Activated naive CD4-positive, alpha-beta T cell treated with anti-CD3 and anti-CD28 coated beads for 36 hours (primary cell): ENCODE measurements around the gene LRRC23. TPM values are rescaled to one million over a fixed set of nuclear protein-coding genes. Genes with fewer than 3 reads are reported as not detected.
"Not testable (repeated sequence)": the region's sequence is repeated elsewhere in the genome, so short reads cannot be mapped to it uniquely, and the experiment has no call there.

ENCODE experiments used
- CTCF ChIA-PET: fragments of 350-600 bp; sonication (Branson Sonifier 250); formaldehyde crosslinking; loops from one replicate; lab custom pipeline; 2021; ENCODE audit warnings: antibody characterized with exemption; lab: Charles Lee
- DNase-seq: peaks from one replicate; pipeline ENCODE4 v3.0.0-alpha.2; 2020
- H3K27ac Mint-ChIP-seq: one replicate; pipeline ENCODE4 v1.8.0; 2021; ENCODE audit warnings: mild to moderate bottlenecking, mixed read lengths
- H3K27me3 Mint-ChIP-seq: one replicate; pipeline ENCODE4 v1.8.0; 2021; ENCODE audit warnings: low read depth, mixed read lengths
- H3K36me3 Mint-ChIP-seq: one replicate; pipeline ENCODE4 v1.8.0; 2021; ENCODE audit warnings: low read depth, mixed read lengths
- H3K4me1 Mint-ChIP-seq: one replicate; pipeline ENCODE4 v1.8.0; 2021; ENCODE audit warnings: low read depth, mixed read lengths
- H3K4me3 Mint-ChIP-seq: one replicate; pipeline ENCODE4 v1.8.0; 2021; ENCODE audit warnings: mild to moderate bottlenecking, moderate library complexity, mixed read lengths
- H3K9me3 Mint-ChIP-seq: one replicate; pipeline ENCODE4 v1.8.0; 2021; ENCODE audit warnings: mixed read lengths
- intact Hi-C: fragments of 100-400 bp; cut with micrococcal nuclease; formaldehyde crosslinking; loops from one replicate; pipeline ENCODE4 v1.15.1; 2023
- total RNA-seq, 2 experiments: library from RNA; stranded (reverse); gene quantifications; one replicate each; pipeline ENCODE4 v1.2.3, GENCODE V29; 2021

Gene LRRC23, protein sequence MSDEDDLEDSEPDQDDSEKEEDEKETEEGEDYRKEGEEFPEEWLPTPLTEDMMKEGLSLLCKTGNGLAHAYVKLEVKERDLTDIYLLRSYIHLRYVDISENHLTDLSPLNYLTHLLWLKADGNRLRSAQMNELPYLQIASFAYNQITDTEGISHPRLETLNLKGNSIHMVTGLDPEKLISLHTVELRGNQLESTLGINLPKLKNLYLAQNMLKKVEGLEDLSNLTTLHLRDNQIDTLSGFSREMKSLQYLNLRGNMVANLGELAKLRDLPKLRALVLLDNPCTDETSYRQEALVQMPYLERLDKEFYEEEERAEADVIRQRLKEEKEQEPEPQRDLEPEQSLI
- 1 to 10 TPM; 6.3 to 6.4 TPM for total RNA-seq

GRCh38 chr12:6904280-6905276, at the start of gene LRRC23:
TSS of gene LRRC23 (plus strand) at chr12:6904822. CDS start at chr12:6905634, 812 bp downstream.
- Mint-ChIP-seq H3K9me3 (no peaks in the 10 kb centered on the region), H3K27ac (no peak within 1 kb of the TSS), H3K36me3 (no peaks in the 10 kb centered on the region), H3K4me3 (no peak within 1 kb of the TSS), H3K27me3 (no peaks in the 10 kb centered on the region), H3K4me1 (peaks cover 3% of the 10 kb centered on the region)
- CTCF ChIA-PET = interaction anchor here (0.6 to 1.6 kb wide), 5 partner anchors 13 to 145 kb away, joined by 3 to 6 read pairs (median 4); partner anchors contain the start of gene SPSB2
- intact Hi-C loops = loop anchor here (1.0 to 2.0 kb wide), 7 partner anchors 10 to 285 kb away; partner anchors contain the start of genes C12orf57, ENO2, LPCAT3 and PEX5
- peak; percentile 99 for DNase-seq

- H3K4me3 Mint-ChIP-seq = no peak overlapping the region
Observed at GRCh38 chr12:6855322-6855721, 49.3 kb upstream of the LRRC23 start.

GRCh38 chr12:6858799-6859198, 45.8 kb upstream of the LRRC23 start:
- H3K36me3 Mint-ChIP-seq = peaks cover 38% of the 10 kb centered on the region
- no peak overlapping the region for H3K4me3 Mint-ChIP-seq
- no peak for DNase-seq
- peaks cover 9% of the 10 kb centered on the region for H3K4me1 Mint-ChIP-seq
- H3K27ac Mint-ChIP-seq = no peak overlapping the region
- no peaks in the 10 kb centered on the region for H3K27me3 Mint-ChIP-seq
- intact Hi-C loops = no loop called here
- no peaks in the 10 kb centered on the region for H3K9me3 Mint-ChIP-seq
- CTCF ChIA-PET = interaction anchor here (0.6 to 1.7 kb wide), 2 partner anchors 11 to 58 kb away, joined by 7 read pairs; no protein-coding TSS in a partner anchor

More at GRCh38 chr12:6855322-6855721, 49.3 kb upstream of the LRRC23 start:
- DNase-seq = no peak
- H3K9me3 Mint-ChIP-seq = no peaks in the 10 kb centered on the region
- H3K36me3 Mint-ChIP-seq = peaks cover 23% of the 10 kb centered on the region
- peaks cover 23% of the 10 kb centered on the region for H3K4me1 Mint-ChIP-seq
- CTCF ChIA-PET = interaction anchor here (3.1 kb wide), 1 partner anchor 17 kb away, joined by 24 read pairs; the partner anchor contains the start of gene SPSB2
- no peak overlapping the region for H3K27ac Mint-ChIP-seq
- intact Hi-C loops = no loop called here
- no peaks in the 10 kb centered on the region for H3K27me3 Mint-ChIP-seq

GRCh38 chr12:6860116-6860515, 44.5 kb upstream of the LRRC23 start:
- intact Hi-C loops = no loop called here
- H3K4me1 Mint-ChIP-seq = no peaks in the 10 kb centered on the region
- CTCF ChIA-PET = interaction anchor here (1.4 to 1.7 kb wide), 2 partner anchors 10 to 13 kb away, joined by 4 to 7 read pairs; partner anchors contain the start of gene SPSB2
- no peaks in the 10 kb centered on the region for H3K27me3 Mint-ChIP-seq
- H3K36me3 Mint-ChIP-seq = peaks cover 40% of the 10 kb centered on the region
- H3K4me3 Mint-ChIP-seq = no peak overlapping the region
- H3K27ac Mint-ChIP-seq = no peak overlapping the region
- DNase-seq = no peak
- H3K9me3 Mint-ChIP-seq = no peaks in the 10 kb centered on the region

GRCh38 chr12:6860942-6861341, 43.7 kb upstream of the LRRC23 start:
- H3K9me3 Mint-ChIP-seq = no peaks in the 10 kb centered on the region
- intact Hi-C loops = no loop called here
- no peaks in the 10 kb centered on the region for H3K4me1 Mint-ChIP-seq
- CTCF ChIA-PET = interaction anchor here (1.0 kb wide), 2 partner anchors 9 to 12 kb away, joined by 3 read pairs; partner anchors contain the start of genes SPSB2 and USP5
- no peak overlapping the region for H3K27ac Mint-ChIP-seq
- H3K27me3 Mint-ChIP-seq = no peaks in the 10 kb centered on the region
- peaks cover 43% of the 10 kb centered on the region for H3K36me3 Mint-ChIP-seq
- H3K4me3 Mint-ChIP-seq = no peak overlapping the region
- DNase-seq = no peak

DNA sequence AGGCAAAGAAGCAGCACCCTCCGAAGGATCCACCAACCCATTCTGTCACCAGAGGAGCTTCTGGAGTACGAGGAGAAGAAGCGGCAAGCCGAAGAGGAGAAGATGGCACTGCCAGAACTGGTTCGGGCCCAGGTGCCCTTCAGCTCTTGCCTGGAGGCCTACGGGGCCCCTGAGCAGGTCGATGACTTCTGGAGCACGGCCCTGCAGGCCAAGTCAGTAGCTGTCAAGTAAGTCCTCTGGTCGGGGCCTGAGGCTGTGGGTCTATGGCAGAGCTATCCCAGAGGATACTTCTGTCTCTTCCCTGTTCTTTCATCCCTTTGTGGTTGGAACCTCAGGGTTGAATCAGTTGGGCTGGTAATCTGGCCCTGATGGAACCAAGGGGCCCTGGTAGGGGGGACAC, 43.2 kb upstream of the LRRC23 start:
- Mint-ChIP-seq H3K4me3 (no peak overlapping the region), H3K4me1 (peaks cover 1% of the 10 kb centered on the region), H3K9me3 (no peaks in the 10 kb centered on the region), H3K27me3 (no peaks in the 10 kb centered on the region), H3K36me3 (peaks cover 42% of the 10 kb centered on the region), H3K27ac (no peak overlapping the region)
- CTCF ChIA-PET = interaction anchor here (1.0 kb wide), 2 partner anchors 9 to 11 kb away, joined by 3 read pairs; partner anchors contain the start of genes SPSB2 and USP5
- DNase-seq = no peak
- intact Hi-C loops = no loop called here

DNA sequence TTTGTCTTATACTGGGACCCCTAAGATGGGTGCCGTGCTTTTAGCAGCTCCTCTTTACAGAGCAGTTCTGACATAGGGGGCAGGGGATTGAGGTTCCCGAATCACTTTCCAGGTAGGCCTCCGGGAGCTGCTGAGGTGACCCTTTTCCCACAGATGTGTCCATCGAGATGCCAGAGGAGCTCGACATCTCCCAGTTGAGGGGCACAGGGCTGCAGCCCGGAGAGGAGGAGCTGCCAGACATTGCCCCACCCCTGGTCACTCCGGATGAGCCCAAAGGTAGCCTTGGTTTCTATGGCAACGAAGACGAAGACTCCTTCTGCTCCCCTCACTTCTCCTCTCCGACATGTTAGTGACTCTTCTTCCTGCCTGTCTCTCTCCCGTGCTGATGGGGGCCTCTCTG, 41.6 kb upstream of the LRRC23 start:
- Mint-ChIP-seq H3K27ac (no peak overlapping the region), H3K4me3 (no peak overlapping the region), H3K9me3 (no peaks in the 10 kb centered on the region), H3K27me3 (no peaks in the 10 kb centered on the region), H3K4me1 (peaks cover 9% of the 10 kb centered on the region), H3K36me3 (peaks cover 36% of the 10 kb centered on the region)
- CTCF ChIA-PET = interaction anchor here (1.3 kb wide), 1 partner anchor 10 kb away, joined by 6 read pairs; no protein-coding TSS in a partner anchor
- intact Hi-C loops = no loop called here
- DNase-seq = no peak

DNA sequence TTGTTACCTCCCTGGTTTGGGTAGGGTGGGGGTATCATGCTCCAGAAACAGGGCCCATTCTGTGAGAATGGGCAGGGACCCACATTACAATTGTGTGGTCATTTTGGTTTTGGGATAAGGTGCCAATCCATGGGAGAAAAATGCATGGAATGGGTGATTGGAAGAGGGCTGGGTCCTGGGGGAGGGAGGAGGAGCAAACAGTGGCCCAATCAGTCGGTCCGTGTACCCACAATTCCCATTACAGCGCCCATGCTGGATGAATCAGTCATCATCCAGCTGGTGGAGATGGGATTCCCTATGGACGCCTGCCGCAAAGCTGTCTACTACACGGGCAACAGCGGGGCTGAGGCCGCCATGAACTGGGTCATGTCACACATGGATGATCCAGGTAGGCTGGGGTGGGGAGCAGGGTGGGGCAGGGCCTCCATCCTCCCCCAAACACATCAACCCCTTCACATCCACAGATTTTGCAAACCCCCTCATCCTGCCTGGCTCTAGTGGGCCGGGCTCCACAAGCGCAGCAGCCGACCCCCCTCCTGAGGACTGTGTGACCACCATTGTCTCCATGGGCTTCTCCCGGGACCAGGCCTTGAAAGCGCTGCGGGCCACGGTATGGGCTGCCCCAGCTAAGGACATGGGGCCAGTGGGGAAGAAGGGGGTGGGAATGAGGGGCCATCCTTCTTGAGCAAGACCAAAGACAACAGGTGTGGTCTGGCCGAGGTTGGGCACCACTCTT, 40.9 kb upstream of the LRRC23 start:
- intact Hi-C loops = no loop called here
- Mint-ChIP-seq H3K9me3 (no peaks in the 10 kb centered on the region), H3K27ac (no peak overlapping the region), H3K27me3 (no peaks in the 10 kb centered on the region), H3K4me3 (no peak overlapping the region), H3K36me3 (peaks cover 43% of the 10 kb centered on the region), H3K4me1 (peaks cover 15% of the 10 kb centered on the region)
- CTCF ChIA-PET = interaction anchor here (1.3 to 3.4 kb wide), 2 partner anchors 10 to 12 kb away, joined by 6 to 18 read pairs; partner anchors contain the start of genes CDCA3 and USP5
- DNase-seq = no peak

GRCh38 chr12:6865307-6865706, 39.3 kb upstream of the LRRC23 start:
- intact Hi-C loops, DNase-seq, H3K4me3 Mint-ChIP-seq, H3K27me3 Mint-ChIP-seq, H3K9me3 Mint-ChIP-seq: not testable (repeated sequence)
- H3K27ac Mint-ChIP-seq = peak overlapping the region; percentile 10
- CTCF ChIA-PET = interaction anchor here (0.7 to 3.4 kb wide), 3 partner anchors 13 to 112 kb away, joined by 3 to 18 read pairs (median 3); partner anchors contain the start of genes CDCA3, MLF2 and USP5
- peaks cover 53% of the 10 kb centered on the region for H3K36me3 Mint-ChIP-seq
- peaks cover 30% of the 10 kb centered on the region for H3K4me1 Mint-ChIP-seq

DNA sequence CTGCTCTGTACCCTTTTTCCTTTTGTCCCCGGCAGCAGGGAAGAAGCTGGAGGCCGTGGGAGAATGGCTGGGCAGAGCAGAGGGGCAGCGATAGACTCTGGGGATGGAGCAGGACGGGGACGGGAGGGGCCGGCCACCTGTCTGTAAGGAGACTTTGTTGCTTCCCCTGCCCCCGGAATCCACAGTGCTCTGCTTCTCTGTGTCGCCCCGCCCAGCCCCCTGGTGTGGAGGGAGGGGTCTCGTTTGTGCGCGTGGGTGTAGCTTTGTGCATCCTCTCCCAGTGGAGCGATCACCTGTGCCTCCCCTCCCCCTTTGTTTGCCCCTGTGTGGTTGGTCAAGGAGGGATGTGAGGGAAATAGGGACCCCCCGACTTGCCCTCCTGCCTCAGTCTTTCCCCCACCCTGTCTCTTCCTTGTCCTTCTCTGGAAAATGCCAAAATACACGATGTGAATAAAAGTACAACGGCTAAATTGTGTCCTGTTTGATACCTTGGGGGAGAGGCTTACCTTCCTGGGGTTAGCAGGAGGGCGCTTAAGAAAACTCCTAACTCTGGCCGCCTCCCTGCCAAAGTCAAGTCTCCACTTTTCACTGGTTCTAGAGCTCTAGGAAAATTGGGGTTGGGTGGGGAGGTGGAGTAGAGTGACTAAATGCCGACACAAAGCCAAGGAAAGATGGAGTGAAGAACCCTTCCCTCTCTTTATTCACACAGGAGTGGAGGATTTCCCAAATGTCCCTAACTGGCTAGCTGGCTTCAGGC, 38.3 kb upstream of the LRRC23 start:
- no peaks in the 10 kb centered on the region for H3K9me3 Mint-ChIP-seq
- intact Hi-C loops = no loop called here
- H3K4me3 Mint-ChIP-seq = peak overlapping the region; percentile 98
- no peak overlapping the region for H3K27ac Mint-ChIP-seq
- peaks cover 41% of the 10 kb centered on the region for H3K4me1 Mint-ChIP-seq
- DNase-seq = no peak
- H3K27me3 Mint-ChIP-seq = no peaks in the 10 kb centered on the region
- peaks cover 47% of the 10 kb centered on the region for H3K36me3 Mint-ChIP-seq
- CTCF ChIA-PET = interaction anchor here (0.9 to 3.4 kb wide), 2 partner anchors 14 to 74 kb away, joined by 3 to 18 read pairs; partner anchors contain the start of genes CDCA3 and USP5
